ENCODE results near the gene NUTM2D. TPM values are rescaled to one million over a fixed set of nuclear protein-coding genes. Genes with fewer than 3 reads are reported as not detected.
A peak's percentile ranks its signal among the peaks of the same experiment; 100 is the strongest.
"Not testable (repeated sequence)": the region's sequence is repeated elsewhere in the genome, so short reads cannot be mapped to it uniquely, and the experiment has no call there.

Gene NUTM2D
- total RNA-seq, 2 donors from 2014 or later: 1.6 to 2.3 TPM

DNA sequence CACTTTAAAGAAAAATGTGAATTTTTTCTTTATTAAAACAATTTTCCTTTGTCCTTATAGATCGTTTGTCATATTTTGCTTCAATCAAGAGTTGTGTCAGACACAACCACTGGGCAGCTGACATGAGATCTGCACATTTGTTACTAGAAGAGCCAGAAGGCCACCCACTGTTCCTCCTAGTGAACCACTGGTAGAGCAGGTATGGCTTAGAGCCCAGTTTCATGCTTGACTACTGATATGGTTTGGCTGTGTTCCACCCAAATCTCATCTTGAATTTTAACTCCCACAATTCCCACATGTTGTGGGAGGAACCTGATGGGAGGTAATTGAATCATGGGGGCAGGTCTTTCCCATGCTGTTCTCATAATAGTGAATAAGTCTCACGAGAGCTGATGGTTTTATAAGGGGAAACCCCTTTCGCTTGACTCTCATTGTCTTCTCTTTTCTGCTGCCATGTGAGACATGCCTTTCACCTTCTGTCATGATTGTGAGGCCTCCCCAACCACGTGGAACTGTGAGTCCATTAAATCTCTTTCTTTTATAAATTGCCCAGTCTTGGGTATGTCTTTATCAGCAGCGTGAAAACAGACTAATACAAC is 28.3 kb downstream of the NUTM2D start:
- not testable (repeated sequence) for H3K4me1 Mint-ChIP-seq; H3K4me3 Mint-ChIP-seq; H3K27ac Mint-ChIP-seq; H3K9me3 ChIP-seq (ENCODE audit: control insufficient read depth, low read length, poor library complexity, severe bottlenecking); DNase-seq; H3K36me3 Mint-ChIP-seq (ENCODE audit: low read depth); ATAC-seq; H3K27me3 Mint-ChIP-seq

DNA sequence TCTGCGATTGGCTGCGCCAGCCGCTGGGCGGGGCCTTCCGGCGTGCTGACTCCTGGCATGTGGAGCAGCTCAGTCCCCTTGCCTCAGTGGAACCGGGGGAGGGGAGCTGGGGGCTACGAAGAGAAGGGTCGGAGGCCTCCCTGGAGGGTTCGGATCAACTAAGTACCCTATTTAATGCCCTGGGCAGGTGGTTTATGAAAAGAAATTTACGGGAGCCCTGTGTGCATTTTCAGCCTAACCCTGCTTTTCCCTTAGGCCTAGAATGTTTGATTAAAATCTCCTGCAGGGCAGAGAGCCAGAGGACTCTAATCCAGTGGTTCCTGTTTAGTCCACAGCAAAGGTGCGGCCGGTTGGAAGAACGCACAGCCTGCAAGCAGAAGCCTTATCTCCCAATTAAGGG is 33.8 kb downstream of the NUTM2D start:
- ATAC-seq; H3K4me1 Mint-ChIP-seq; H3K4me3 Mint-ChIP-seq; H3K27me3 Mint-ChIP-seq; H3K9me3 ChIP-seq (ENCODE audit: control insufficient read depth, low read length, poor library complexity, severe bottlenecking); H3K27ac Mint-ChIP-seq; DNase-seq; H3K36me3 Mint-ChIP-seq (ENCODE audit: low read depth): not testable (repeated sequence)

DNA sequence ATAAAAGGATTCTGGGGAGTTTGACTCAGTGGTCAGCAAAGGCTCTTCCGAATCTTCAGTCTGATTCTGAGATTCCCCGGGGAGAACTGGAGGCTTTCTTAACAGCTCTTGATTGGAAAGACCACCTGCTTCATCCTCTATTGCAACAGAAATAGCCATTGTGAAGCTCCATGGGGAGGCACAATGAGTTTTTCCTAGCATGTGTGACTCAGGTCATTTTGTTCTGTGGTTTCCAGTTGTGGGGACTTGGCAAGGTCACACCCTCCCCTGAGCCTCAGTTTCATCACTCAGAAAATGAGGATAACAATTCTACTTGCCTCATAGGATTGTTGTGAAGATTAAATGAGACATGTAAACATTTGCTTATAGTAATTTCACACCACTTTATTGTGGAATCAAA is 38.7 kb downstream of the NUTM2D start:
- H3K4me1 Mint-ChIP-seq; H3K4me3 Mint-ChIP-seq; H3K27ac Mint-ChIP-seq; H3K27me3 Mint-ChIP-seq; ATAC-seq; DNase-seq; H3K36me3 Mint-ChIP-seq (ENCODE audit: low read depth); H3K9me3 ChIP-seq (ENCODE audit: control insufficient read depth, low read length, poor library complexity, severe bottlenecking): not testable (repeated sequence)

DNA sequence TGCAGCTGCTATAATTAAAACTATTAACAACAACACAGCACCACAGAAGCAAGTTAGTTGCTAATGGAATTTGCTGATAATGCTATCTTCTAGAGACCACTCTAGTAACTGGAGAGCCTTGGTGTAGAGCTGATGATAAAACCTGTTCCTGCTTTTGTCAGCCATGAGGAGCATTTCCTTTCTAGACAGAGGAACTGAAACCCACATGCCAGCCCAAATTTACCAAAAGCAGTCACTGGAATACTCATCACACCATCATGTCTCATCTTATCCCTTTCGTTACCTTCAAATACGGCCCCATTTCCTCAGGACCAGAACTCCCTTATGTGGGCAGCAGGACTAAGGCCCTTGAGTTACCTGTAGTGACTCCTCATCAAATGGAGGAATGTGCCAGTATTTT is 40.9 kb downstream of the NUTM2D start:
- not testable (repeated sequence) for ATAC-seq; H3K4me3 Mint-ChIP-seq; H3K27ac Mint-ChIP-seq; H3K27me3 Mint-ChIP-seq; H3K36me3 Mint-ChIP-seq (ENCODE audit: low read depth); H3K9me3 ChIP-seq (ENCODE audit: control insufficient read depth, low read length, poor library complexity, severe bottlenecking); H3K4me1 Mint-ChIP-seq; DNase-seq

DNA sequence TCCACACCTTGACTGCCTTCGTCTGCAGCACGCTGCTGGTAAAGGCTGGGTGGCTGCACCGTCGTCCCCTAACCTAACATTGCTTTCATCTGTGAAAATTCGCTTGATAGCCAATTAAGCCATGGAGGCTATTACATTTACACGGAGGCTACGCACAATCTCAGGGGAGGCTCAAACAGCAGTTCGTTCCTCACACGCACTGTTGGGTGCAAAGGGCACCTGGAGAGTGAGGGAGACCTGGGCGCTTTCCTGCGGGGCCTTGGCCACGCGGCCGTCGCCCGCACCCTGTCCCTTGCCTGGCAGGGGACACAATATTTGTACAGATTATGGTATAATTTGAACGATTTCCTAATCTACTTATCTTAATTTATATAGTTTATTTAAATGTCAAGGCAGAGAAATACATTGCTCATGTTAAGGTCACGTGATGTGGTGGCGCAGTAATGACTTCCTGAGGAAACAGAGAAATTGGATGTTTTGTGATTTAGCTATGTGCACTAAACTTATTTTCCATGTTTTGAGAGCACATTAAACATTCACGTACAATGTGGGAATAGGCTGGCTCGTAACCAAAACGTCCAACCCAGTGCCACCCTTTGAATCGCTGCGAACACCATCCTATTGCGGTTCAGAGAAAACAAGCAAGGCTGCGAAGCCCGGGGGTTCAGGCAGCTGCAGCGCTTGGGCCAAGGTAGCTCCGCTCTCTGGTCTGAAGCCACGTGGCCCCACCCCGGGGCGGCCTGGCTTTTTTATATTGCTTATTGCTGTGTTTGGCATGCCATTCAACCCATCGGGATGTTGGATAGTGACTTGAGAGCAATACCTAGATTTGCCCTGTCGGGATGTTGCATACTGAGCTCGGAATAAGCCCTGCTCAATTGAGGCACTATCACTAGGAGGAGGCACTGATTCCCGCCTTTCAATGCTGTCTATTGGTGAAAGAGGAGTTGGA is 50.2 kb downstream of the NUTM2D start:
- ATAC-seq: peak; percentile 37
- DNase-seq: not testable (repeated sequence)
- H3K4me3 Mint-ChIP-seq: peak overlapping the region; percentile 45

DNA sequence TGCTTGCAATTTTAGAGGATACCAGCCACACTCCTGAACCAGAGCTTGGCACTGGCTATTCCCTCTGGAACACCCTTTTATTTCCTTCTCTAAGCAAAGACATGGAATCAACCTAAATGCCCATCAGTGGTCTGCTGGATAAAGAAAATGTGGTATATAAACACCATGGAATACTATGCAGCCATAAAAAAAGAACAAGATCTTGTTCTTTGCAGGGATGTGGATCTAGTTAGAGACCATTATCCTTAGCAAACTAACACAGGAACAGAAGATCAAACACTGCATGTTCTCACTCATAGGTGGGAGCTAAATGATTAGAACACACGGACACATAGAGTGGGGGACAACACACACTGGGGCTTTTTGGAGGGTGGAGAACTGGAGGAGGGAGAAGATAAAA is 56.4 kb downstream of the NUTM2D start:
- not testable (repeated sequence) for H3K36me3 Mint-ChIP-seq (ENCODE audit: low read depth); DNase-seq; H3K4me3 Mint-ChIP-seq; ATAC-seq; H3K27ac Mint-ChIP-seq; H3K4me1 Mint-ChIP-seq; H3K9me3 ChIP-seq (ENCODE audit: control insufficient read depth, low read length, poor library complexity, severe bottlenecking)
- H3K27me3 Mint-ChIP-seq: peaks cover 11% of the 10 kb centered on the region

More for the DNA sequence above, 50.2 kb downstream of the NUTM2D start:
- H3K36me3 Mint-ChIP-seq (ENCODE audit: low read depth); H3K27ac Mint-ChIP-seq; H3K4me1 Mint-ChIP-seq; H3K27me3 Mint-ChIP-seq; H3K9me3 ChIP-seq (ENCODE audit: control insufficient read depth, low read length, poor library complexity, severe bottlenecking): not testable (repeated sequence)

Other genes with a start within 250 kb of the NUTM2D start
- 1 to 10 TPM; 1.0 to 1.7 TPM for gene NUTM2A, start 132.3 kb upstream of the NUTM2D start, total RNA-seq
- 1 to 10 TPM; 2.2 to 2.3 TPM for gene MINPP1, start 147.1 kb downstream of the NUTM2D start, total RNA-seq